HG03439 (cell line): ENCODE measurements around the gene PYGM.

ENCODE experiments used
- ATAC-seq: cut with Tn5 transposase; IDR thresholded peaks from one replicate; pipeline ENCODE4 v1.9.1; 2021; ENCODE audit warnings: mild to moderate bottlenecking, moderate library complexity; ENCODE audit not compliant: unreplicated experiment

Gene PYGM

GRCh38 chr11:64754919-64755662 is 4.7 kb downstream of the PYGM start:
- ATAC-seq = no peak

DNA sequence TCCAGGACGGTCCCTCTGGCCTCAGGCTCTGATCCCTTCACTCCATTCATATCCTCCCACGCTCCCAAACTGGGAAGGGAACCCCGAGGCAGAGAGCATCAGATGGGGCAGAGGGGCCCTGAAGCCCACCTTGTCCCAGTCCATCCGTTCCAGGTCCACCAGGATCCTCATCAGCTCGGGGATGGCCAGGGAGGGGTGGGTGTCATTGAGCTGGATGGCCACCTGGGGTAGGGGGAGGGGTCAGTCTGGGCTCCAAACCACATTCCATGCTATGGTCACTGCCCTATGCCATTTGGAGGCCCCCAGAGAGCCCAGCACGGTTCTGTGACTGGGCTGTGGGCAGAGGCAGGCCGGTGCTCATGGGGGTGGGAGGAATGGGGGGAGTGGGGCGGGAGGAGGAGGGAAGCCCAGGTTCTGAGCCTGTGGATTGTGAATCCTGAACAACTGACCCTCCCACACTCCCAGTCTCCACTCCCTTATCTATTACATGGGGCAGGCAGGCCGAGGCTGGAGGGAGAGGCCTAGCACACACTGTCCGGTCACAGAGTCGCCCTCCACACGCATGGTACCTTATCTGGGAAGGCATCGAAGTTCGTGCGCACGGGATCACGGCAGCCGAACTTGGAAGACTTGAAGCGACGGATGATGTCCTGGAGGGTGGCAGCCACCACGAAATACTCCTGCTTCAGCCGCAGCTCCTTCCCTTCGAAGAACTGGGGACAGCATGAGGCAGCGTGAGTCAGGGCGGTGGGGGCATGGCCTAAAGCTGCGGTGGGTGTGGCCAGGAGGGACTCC is 5.5 kb downstream of the PYGM start:
- ATAC-seq = no peak

- no peak for ATAC-seq
Measured at GRCh38 chr11:64753380-64754123, 6.2 kb downstream of the PYGM start.

DNA sequence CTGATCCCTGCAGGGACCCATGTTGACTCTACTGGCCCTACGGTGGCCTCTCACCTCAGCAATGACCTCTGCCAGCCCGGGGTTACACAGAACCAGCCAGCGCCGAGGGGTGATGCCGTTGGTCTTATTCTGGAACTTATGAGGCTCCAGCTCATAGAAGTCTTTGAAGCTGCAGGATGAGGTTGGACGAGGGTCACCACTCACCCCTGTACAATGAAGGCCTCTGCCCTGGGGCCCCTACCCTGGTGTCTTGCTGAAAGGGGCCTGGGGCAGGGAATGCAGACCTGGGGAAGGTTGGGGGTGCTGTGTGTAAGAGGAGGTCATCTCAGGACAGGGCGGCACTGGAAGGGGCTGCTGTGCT is 6.8 kb downstream of the PYGM start:
- no peak for ATAC-seq

DNA sequence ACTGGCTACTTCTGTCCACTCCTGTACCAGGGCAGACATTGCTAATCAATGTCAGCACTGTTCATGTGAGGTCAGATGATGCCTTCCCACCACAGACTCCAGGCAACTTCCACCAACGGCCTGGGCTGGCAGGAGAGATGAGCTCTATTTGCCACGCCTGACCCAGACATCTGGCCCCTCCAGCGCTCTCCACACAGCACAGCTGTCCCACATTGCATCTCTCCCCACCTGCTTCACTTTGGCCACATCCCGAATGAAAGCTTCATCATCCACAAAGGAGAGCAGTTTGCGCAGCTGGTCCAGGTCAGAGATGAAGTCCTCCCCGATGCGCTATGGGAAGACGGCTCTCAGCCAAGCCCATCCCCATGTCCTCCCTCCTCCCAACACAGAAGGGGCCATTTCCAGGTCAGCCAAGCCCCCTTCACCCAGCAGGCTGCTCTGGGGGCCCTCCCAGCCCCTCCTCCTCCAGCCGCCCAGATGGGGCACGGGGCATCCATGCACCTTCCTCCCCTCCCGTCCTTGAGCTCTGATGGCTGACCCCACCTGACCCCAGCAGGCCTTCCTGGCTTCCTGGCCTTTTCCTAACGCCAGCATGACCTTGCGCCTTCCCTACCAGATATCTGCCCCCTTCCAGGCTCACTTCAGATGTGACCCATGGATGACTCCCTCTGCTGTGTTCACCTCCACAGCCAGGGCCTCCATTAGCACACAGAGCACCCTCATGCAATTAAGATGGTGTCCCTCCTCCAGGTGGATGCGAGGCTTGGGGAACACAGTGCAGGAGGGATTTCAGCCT is 7.4 kb downstream of the PYGM start:
- ATAC-seq = no peak

DNA sequence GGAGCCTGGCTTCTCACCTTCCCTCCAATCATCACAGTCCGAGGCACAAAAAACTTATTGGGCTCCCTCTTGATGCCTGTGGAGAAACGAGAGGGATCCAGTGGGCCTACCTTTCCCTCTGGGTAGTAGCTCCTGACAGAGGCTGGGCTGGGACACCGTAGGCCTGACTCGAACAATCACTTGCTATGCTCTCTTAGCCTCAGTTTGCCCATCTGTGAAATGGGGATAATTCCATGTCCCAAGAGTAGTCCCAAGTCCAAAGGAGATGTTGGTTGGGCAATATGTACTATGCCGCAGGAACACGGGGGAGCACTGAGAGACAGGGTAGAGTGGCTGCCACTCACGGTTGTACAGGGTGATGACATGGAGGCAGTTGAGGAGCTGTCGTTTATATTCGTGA is 8.2 kb downstream of the PYGM start:
- no peak for ATAC-seq

DNA sequence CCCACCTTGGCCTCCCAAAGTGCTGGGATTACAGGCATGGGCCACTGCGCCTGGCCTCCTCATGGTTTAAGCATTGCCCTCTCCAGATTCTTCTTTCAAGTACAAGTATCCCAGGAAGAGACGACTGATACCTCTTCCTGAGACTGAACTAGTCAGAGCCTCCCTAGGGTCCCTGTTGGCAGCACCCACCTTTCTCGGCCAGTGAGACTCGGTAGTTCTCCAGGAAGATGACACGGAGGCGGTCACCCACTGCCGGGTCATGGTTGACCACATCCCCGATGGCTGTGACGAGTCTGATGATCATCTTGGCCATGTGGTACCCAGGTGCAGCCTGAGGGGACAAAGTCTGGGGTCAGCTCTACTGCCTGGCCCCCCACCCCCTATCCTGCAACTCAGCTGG is 8.6 kb downstream of the PYGM start:
- ATAC-seq = no peak

- no peak for ATAC-seq
Measured at GRCh38 chr11:64750361-64751054, 9.3 kb downstream of the PYGM start.

DNA sequence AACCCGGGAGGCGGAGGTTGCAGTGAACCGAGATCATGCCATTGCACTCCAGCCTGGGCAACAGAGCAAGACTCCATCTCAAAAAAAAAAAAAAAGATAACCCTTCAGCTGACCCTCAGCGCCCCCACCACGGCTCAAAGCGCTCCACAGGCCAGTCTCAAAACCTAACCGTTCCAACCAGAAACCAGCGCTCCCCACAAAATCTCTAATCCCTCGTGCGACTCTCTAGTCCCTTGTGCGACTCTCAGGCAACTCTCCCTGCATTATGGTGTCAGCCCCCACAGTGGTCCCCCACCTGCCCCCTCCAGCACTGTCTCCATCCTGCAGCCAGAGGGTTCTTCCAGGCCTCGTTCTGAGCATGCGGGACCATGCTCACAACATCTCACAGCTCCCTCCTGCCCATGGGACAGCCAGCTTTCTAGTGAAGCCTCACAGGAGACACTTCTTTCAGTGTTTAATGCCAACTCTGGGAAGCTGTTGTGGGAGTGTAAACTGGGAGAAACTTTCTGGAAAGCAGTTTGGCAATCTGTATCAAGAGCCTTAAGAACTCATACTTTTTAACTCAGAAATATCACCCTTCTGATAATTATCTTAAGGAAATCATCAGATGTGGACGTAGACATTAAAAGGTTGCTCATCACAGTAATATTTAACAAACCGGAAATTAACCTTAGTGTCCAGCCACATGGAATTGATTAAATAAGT is 11.7 kb downstream of the PYGM start:
- ATAC-seq = no peak

GRCh38 chr11:64746486-64746885 is 13.3 kb downstream of the PYGM start:
- ATAC-seq = no peak

GRCh38 chr11:64745521-64746328 is 14.0 kb downstream of the PYGM start:
- ATAC-seq = no peak

DNA sequence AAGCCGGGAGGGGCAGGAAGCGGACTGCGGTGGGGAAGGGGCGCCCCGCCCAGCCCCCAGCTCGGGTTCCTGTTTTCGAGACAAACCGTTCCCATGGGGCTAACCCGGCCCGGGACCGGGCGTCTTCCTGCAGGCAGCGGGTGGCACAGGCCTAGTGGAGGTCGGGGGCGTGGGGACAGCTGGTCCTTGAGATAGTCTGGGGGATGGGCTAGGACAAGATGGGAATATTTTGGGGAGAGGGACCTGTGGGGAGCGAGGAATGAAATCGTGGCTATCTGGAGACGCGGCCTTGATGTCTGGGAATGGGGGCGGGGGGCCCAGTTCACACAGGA is 14.6 kb downstream of the PYGM start:
- ATAC-seq = no peak

DNA sequence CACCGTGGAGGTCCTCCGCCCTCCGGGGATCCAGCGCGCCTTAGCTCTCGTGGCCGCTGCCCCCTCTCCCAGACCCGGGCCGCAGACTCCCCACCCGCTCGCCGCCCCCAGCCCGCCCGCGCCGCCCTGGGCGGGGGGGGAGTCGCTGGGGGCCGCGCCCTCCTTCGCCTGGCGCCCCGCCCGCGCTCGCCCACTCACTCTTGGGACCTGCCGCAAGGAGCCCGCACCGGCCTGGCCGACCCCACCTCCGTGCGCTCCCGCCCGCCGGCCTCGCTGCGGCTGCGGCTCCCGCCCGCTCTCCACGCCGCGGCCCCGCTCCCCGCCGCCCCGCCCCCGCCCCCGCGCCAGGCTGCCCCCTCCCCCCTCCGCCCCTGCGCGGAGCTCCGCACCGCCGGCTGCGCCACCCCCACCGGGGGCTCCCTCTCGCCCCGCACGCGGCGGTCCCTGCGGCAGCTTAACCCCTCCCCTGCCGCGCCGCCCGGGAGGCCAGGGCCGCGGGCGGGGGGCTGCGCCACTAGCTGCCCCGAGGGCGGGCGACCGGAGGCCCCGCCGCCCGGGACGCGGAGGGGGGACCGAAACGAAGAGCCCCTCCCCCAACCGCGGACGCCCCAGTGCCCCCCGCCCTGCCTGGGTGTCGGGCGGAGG is 15.1 kb downstream of the PYGM start:
- ATAC-seq = no peak

- ATAC-seq = no peak
Measured at GRCh38 chr11:64743591-64744543, 15.9 kb downstream of the PYGM start, which contains the start of gene RASGRP2. RASGRP2 (minus strand) TSS chr11:64744142; CDS start chr11:64742866, 1,276 bp downstream.

- ATAC-seq = no peak
Measured at GRCh38 chr11:64742889-64743590, 16.7 kb downstream of the PYGM start.

DNA sequence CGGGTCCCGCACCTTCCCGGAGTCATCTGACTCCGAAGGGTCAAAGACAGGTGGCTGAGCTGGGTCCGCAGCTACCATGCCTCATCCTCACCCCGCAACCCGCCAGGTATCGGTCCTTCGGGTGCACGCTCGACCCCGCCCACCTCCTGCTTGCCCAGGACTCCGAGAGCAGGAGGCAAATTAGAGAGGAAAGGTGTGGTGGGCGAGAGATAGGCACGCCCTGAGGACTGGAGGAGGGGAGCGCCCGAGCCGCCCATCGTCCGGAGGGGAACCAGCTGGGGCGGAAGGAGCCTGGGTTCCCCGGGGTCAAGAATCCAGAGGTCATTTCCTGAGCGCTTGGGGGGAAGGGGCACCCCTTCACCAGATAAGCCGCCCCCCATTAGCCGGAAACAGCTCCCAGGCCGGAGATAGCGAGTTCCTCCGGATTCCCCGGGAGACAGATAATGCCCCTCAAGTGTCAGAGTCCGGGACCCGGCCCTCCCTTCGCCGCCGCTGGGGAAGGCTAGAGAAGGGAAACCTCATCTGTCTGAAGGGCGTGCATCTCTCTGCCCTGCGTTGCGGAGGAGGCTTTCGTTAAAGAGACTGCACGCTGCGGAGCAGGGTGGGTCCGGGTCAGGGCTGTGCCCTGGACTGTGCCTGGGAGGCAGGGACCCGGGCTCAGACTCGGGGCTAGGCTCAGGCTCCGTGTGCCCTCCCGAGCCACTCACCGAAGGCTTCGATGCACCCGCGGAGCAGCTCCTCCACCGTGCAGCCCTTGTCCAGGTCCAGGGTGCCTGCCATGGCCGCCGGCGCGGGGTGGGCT is 17.5 kb downstream of the PYGM start:
- ATAC-seq = no peak
